NCI-H69 (cell line): ENCODE data around the gene GGA2.
"Not testable (repeated sequence)": the region's sequence is repeated elsewhere in the genome, so short reads cannot be mapped to it uniquely, and the experiment has no call there.

Experiments
- DNase-seq: peaks from one replicate; lab custom pipeline; 2025; lab: John Stamatoyannopoulos, UW

The GGA2 gene

DNA sequence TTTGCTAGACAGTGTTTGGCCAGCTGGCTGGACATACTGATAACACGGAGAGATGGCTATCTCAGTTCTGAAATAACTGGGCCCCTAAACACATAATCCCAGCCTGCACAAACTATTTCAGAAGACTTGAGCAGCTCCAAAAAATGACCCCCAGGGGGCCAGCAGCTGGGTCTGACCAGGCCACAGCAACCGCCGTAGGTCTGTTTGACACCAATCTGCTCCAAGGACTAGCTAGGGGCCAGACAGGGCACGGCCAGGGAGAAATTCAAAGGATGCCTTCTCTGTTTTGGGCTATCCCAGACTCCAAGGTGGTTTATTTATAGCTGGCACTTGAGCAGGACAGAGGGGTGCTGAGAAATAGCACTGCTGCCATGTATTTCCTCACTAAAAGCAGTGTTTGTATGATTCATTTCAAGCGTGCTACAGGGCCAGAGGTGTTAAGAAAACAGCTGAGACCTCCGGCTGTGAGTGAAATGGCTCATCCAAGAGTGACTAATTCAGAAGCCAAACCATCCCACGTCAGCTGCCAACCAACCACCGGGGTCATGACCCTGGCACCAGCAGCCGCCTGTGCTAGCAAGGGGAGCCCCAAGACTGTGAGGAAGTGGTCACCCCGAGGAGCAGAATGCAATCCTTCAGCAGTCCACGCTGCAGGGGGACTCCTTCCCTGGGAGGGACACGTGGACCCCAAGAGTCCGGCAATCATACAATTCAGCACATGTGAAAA, 5.7 kb downstream of the GGA2 start:
- DNase-seq, result peak; percentile 91

DNA sequence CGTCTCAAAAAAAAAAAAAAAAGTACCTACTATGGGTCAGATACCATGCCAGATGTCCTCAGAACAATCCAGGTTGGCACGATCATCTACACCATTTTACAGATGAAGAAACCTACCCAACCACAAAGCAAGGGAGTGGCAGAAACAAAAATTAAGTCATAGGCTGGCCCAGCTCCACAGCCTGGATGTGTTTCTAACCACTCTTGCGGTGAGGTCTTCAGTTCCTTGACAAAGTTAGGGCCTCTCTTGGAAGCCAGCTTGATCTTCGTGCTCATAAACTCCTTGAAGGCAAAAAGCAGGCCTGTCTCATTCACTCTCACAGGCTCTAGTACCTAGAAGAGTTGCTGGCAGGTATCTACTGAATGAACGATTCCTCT, 6.2 kb downstream of the GGA2 start:
- DNase-seq, result no peak

DNA sequence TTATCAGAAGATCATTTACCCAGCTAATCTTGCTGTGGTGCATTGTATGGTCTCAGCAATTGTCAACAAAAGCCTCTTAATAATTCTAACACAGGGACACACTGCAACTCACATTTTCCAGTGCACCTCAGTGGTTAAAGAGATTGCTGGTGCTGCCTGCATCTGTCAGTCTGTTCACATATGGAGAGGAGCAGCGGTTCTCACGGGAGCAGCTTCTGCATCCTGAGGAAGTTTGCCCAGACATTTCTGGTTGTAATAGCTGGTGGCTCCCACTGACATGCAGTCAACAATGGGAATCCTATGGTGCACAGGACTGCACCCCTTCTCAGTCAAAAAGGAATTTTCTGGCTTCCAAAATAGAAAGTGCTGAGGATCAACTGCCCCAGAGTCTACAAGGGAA, 7.8 kb downstream of the GGA2 start:
- DNase-seq, result no peak

DNA sequence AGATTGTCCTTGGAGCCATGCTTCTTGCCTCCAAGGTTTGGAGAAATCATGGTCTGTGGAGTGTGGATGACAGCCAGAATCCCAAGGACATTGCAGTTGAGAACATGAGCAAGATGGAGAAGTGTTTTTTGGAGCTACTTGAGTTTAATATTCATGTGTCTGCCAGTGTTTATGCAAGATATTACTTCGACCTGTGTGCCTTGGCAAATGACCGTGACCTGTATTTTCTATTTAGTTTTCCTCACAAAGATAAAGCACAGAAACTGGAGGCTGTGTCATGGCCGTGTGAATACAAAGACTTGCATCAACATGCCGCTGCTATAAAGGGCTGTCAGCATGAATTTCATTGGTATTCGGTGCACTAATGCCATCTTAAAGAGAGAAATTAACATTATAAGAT, 9.0 kb downstream of the GGA2 start:
- no peak for DNase-seq

DNA sequence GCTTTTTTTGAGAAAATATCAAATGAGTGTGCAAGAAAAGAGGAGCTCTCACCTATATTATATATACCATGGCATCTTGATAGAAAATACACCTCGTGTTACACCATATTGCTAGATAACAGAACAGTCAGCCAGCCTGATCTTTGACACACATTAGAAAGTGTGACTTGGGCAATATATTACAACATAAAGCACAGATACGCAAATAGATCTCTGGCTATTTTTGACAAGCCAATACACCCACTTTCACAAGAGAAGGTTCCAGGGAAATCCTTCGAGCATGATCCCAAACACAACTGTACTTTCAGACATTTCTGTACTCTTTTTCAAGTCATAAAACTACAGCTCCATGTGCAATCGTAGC, 9.4 kb downstream of the GGA2 start:
- no peak for DNase-seq

DNA sequence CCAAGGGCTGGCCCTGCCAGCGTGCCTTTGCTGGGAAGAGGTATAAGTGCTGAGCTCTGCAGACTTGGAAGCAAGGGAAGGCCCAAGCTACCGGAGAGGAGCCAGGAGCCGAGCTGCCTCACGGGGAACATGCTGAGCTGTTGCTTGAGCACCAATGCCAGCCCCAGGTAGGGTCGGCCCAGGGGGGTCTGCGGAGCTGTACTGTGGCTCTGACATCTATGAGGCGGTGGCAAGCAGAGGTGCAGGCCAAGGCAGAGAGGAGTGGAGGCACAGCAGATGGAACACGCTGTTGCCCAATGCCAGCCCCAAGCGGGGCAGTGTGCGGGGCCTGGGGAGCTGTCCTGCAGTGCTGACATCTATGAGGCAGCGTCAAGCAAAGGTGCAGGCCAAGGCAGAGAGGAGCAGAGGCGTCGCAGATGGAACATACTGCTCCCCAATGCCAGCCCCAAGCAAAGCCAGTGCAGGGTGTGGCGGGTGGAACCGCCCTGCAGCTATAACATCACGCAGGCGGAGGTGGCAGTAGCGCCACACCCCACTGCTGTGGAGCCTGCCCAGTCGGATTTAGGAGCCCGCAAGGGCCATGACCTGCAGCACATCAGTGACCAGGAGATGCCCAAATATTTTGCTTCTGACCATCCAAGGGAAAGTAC, 10.0 kb downstream of the GGA2 start:
- no peak for DNase-seq

DNA sequence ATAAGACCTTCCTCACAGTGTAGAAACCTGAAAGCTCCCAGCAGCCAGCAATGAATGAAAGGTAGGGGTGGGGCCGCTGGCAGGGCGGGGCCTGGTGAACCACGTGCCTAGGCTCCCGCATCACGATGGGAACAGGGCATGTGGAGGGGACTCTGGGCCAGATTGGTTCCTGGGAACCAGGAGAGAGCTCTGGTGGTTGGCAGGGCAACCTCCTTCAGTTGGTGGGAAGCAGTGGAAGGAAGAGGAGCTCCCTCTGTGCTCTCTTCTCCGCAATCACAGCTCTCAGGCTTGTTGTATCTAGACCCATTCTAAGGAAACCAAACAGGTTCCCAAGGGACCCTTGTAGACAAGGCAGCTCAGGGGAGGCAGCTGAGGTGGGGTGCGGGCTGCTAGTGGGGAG, 10.5 kb downstream of the GGA2 start:
- no peak for DNase-seq

DNA sequence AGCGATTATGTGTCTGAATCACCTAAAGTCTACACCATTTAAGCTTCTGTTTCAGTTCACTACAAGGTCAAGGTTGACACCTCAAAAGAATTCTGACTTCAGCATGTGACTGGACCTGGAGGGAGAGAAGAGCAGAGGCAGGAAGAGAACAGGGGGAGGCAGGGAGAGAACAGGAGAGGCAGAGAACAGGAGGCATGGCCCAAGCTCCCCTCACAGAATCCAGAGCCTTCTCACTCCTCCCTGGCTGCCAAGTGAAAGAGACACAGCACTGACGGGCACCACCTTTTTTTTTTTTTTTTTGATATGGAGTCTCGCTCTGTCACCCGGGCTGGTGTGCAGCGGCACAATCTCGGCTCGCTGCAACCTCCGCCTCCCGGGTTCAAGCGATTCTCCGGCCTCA, 11.4 kb downstream of the GGA2 start:
- DNase-seq, result no peak

DNA sequence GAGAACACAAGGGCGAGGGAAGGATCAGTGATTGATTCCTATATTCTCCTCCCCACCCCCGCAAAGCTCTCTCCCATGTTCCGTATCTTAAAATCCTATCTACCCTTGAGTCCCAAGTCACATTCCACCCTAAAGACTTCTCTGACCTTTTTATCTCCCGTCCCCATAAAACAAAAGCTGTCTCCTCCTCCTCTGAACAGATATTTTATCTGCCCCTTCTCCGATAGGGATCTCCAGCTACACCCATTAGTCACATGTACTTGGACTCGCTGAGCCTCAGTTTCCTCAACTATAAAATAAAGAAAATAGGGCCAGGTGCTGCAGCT, 12.8 kb downstream of the GGA2 start:
- DNase-seq, result no peak

DNA sequence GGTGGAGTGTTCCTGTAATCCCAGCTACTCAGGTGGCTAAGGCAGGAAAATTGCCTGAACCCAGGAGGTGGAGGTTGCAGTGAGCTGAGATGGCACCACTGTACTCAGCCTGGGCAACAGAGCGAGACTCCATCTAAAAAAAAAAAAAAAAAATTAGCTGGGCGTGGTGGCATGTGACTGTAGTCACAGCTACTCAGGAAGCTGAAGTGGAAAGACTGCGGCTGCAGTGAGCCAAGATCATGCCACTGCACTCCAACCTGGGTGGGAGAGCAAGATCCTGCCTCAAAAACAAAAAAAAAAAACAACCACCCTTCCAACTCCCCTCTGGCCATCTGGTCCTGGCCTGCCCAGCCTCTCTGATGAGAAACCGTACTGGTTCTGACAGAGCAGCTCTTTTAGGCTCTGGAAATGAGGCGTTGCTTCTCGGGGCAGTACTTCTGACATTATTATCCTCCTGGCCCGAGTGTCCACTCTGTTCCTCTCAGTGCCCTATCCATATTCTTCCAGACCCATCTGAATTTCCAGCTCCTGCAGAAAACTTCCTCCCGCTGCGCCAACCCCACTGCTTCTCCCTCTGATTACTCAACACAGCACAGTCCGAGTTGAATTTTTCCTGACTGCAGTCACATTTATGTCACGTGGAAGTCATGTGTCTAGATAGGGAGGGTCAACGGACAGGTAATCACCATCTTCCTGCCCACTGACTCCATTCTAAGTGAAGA, 13.3 kb downstream of the GGA2 start:
- no peak for DNase-seq

DNA sequence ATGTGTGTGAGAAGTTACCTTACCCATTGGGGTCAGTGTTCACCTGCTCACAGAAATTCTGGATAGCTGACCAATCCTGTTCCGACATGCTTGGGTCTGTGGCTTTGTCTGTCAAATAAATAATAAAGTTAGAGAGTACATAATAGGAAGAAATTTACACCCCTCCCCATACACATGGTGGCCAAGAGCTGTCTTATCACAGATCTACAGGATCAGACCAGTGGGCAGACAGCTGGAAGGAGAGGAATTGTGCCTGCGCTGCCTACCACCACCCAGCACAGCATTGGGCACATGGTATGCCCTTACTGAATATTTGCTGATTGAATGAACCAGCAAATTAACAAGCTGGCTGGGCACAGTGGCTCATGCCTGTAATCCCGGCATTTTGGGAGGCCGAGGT, 14.6 kb downstream of the GGA2 start:
- no peak for DNase-seq

DNA sequence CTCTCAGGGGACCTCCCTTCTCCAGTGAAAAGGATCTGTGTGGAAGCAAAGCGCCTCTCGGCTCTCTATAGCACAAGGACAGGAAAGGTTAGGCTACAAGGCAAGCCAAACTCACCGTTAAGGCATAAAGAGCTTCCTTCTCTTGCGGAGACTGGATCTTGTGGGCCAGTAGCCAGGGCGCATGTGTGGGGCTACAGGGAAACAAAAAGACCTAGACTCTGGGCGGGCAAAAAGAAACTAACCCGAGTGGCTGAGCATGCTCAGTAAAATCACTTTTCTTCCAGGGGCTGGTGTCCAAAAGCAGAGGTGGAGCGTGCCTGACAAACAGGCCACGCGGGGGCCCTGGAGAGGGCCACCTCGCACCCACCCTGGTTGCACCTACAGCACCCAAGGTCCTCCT, 16.1 kb downstream of the GGA2 start:
- no peak for DNase-seq

DNA sequence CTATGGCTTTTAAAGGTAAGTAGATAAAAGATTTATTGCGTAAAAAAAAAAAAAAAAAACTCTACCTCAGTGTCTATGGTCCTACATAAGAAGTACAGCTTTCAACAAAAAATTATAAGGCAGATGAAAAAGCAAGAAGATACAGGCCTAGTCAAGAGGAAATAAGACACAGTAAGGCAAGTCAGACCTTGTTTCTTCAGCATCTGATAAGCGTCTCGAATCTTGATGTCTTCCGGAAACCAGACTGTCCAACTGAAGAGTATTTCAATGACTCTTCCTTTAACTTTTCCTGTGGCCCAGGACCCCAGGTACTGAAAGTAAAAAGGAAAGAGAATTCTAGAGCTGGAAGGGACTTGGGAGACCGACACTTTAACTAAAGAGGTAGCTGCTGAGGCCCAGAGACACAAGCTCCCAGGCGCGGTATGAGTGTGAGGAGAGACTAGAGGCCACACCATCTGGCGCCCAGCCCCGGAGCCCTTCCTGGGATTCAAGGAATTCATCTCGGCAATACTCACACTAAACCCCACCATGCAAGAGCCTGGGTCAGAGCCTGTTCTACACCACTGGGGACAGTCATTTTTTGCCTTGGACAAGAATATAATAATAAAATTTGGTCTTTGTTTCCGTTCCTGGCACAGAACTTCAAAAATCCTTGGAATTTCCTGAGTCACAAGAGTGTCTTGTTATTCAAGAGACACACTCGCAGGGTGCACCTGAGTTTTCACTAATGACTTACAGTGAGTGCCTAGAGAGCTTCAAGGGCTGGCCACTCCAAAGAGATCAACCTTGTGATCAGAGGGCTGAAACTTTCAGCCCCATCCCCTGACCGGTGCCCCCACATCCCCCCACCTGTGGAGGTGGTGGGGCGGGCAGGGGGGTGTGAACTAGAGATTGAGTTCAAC, 18.6 kb downstream of the GGA2 start:
- no peak for DNase-seq

DNA sequence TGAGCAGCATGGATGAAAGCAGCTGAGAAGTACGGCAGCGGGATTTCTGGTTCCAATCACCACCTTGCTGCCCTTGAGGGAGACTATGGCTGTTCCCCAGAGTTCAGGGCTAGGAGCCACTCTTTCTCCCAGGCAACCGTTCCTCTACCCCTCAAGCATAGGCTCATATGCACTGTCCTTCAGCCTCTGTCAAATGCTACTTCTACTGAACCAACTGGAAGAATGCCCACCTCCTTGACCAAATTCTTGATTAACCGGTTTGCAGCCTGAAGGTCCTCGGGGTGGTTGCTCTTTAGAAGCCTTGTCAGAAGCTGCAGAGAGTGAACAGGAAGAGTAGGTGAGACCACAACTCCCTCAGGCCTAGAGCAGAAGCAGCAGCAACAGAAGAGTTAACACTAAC, 23.8 kb downstream of the GGA2 start:
- no peak for DNase-seq

DNA sequence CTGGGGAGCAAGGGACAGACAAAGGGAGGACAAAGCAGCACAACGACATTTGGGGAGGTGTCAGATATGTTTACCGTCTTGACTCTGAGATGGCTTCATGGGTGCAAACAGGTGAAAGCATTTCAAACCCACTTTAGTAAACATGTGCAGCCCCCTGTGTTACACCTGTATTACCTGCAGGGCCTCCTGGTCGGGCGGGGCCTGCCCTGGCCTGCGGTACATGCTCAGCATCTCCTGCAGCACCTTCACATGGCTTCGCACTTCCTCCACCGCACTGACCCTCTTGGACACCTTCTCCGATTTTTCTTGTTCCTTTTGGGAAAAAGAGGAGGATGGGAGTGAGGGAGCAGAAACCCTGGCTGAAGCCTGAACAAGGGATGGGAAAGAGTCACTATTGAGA, 24.5 kb downstream of the GGA2 start:
- no peak for DNase-seq

DNA sequence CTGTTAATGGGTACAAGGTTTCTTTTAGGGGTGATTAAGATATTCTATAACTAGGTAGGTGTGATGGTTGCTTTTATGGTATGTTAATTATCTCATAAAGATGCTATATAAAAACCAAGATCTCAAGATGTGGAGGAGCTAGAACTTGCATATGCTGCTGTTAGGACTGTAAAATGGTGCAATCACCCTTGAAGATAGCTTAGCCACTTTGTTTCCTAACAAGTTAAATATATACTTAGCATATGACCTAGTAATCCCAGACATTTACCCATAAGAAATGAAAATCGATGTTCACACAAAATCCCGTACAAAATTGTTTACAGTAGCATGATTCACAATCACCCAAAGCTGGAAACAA, 25.1 kb downstream of the GGA2 start:
- no peak for DNase-seq

DNA sequence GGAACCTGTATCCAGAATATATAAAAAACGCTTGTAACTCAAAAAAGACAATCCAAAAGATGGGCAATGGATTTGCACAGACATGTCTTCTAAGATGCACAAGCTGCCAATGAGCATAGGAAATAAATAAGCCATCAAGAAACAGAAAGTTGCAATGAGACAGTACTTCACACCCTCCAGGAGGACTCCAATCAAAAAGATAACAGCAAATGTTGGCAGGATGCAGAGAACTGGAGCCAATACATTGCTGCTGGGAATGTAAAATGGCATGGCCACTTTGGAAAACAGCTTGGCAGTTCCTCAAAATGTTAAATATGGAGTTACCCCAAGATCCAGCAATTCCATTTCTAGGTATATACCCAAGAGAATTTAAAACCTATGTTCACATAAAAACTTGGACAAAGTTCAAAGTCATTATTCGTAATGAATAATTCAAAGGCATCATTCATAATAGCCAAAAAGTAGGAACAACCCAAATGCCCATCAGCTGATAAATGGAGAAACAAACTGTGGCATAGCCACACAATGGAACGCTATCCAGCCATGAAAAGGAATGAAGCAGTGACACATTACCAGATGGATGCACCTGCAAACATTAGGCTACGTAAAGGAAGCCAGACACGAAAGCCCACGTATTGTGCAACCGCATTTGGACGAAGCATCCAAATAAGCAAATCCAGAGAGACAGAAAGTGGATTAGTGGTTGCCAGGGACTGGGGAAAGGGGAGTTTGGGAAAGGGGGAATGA, 25.6 kb downstream of the GGA2 start:
- DNase-seq, result no peak

DNA sequence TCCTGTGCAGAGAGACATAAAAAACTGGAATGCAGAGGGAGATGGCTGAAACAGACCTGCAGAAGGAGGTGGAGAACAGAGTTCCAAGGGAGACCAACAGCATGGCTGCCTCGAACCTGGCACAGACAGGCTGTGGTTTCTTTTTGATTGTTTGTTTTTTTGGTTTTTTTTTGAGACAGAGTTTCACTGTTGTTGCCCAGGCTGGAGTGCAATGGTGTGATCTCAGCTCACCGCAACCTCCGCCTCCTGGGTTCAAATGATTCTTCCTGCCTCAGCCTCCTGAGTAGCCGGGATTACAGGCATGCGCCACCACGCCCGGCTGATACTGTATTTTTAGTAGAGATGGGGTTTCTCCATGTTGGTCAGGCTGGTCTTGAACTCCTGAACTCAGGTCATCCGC, 26.8 kb downstream of the GGA2 start:
- DNase-seq, result not testable (repeated sequence)

DNA sequence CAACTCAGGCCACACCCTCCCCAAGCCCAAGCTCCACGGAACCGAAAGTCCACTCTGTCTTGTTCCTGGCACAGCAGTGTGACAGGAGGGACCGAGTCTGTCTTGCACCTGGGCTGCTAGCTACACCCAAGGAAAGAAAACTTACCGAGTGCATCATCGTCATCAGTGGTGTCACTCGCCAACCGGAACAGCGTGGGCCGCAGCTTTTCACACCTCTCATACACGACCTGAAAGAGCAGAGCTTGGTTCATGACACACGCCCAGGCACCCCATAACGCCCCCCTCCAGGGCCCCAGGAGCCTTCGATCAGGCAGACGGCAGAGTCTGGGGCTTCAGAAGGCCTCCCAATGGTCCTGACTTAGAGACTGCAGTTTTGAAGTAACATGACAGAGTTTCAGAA, 27.5 kb downstream of the GGA2 start:
- no peak for DNase-seq

DNA sequence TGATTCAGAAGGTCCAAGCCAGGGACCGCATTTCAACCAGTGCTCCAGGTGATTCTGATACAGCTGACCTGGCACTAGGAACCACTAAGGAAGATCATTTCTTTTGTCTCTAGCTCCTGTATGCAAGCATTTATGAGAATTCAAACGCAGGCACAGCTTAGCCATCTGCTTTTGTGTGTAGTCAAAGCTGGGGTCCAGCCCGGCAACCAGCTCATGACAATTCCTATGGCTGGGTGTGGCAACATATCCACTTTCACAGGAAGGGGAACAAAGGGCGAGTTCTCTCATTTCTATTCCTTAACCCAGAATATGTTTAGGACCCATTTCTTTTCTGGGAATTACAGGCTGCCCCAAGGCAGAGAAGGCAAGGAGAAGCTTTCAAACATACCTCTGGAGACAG, 30.0 kb downstream of the GGA2 start:
- no peak for DNase-seq

DNA sequence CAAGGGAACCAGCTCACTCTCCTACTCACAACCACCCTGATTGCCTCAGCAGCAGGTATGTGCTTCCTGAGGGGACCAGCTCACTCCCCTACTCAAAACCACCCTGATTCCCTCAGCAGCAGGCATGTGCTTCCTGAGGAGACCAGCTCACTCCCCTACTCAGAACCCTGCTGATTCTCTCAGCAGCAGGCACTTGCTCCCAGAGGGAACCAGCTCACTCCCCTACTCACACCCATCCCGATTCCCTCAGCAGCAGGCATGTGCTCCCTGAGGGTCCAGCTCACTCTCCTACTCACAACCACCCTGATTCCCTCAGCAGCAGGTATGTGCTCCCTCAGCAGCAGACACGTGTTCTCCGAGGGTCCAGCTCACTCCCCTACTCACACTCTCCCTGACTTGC, 31.2 kb downstream of the GGA2 start:
- DNase-seq, result no peak

DNA sequence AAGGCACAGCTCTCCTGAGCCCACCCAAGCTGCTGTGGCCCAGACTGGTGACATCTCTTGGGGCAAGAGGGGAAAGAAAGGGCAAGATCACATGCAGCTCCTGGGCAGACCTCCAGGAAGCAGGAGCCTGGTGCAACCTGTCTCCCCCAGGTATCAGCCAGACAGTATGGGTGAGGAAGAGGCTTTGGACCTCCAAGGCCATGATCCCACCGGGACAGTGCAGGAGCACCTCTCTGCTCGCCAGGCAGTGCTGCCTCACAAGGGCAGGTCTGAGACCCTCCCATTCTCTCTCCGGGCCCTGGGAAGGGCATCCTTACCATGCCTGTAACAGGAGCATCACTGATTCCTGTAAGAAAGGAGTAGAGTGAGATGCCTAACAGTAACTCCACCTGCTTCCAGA, 31.7 kb downstream of the GGA2 start:
- no peak for DNase-seq
